IMR-90 (cell line): ENCODE measurements around the gene FKTN. TPM values are rescaled to one million over a fixed set of nuclear protein-coding genes. Genes with fewer than 3 reads are reported as not detected.

Experiments used
- ATAC-seq: fragments of 200-7000 bp; cut with Tn5 transposase; 2 replicates; pipeline ENCODE4 v1.9.1; 2020; ENCODE audit warnings: low read depth, mild to moderate bottlenecking, moderate library complexity
- BruUV-seq: library from RNA; stranded (reverse); fragments of 400-500 nt; replicated peaks from 2 replicates; lab custom pipeline; 2021; lab: Mats Ljungman, UMichigan
- CTCF ChIA-PET: fragments of 300-600 bp; formaldehyde crosslinking; extraction: SDS; loops from one replicate; lab custom pipeline; 2021; ENCODE audit warnings: antibody characterized with exemption; lab: Yijun Ruan, JAX
- POLR2A ChIA-PET: fragments of 300-600 bp; sonication (Branson Sonifier 250); formaldehyde crosslinking; loops from one replicate; lab custom pipeline; 2022; ENCODE audit warnings: antibody characterized with exemption; ENCODE audit not compliant: unreplicated experiment; lab: Charles Lee
- DNase-seq: peaks from one replicate; pipeline ENCODE4 v3.0.0; 2013
- H2AFZ ChIP-seq: replicated peaks from 2 replicates; pipeline ENCODE3; 2013; ENCODE audit warnings: low read length, mild to moderate bottlenecking; ENCODE audit not compliant: poor library complexity
- H2AK5ac ChIP-seq: 2 replicates; pipeline ENCODE4 v1.6.1; 2013; ENCODE audit warnings: low read depth, low read length, inconsistent platforms
- H2AK9ac ChIP-seq: replicated peaks from 2 replicates; pipeline ENCODE3; 2013; ENCODE audit warnings: mild to moderate bottlenecking, low read depth, low read length, moderate library complexity; ENCODE audit not compliant: poor library complexity
- H2BK120ac ChIP-seq: 2 replicates; pipeline ENCODE4 v1.6.1; 2013; ENCODE audit warnings: low read depth, low read length, inconsistent platforms
- H2BK15ac ChIP-seq: 3 replicates; pipeline ENCODE4 v1.6.1; 2013; ENCODE audit warnings: low read depth, low read length, inconsistent platforms
- H2BK20ac ChIP-seq: 2 replicates; pipeline ENCODE4 v1.6.1; 2013; ENCODE audit warnings: low read depth, mild to moderate bottlenecking, inconsistent platforms, low read length, moderate library complexity
- H2BK5ac ChIP-seq: 2 replicates; pipeline ENCODE4 v1.6.1; 2013; ENCODE audit warnings: mild to moderate bottlenecking, low read depth, low read length, inconsistent platforms; ENCODE audit not compliant: poor library complexity, severe bottlenecking
- H3K14ac ChIP-seq: replicated peaks from 2 replicates; pipeline ENCODE4 v1.6.1; 2013; ENCODE audit warnings: low read depth, low read length, inconsistent platforms
- H3K18ac ChIP-seq: 2 replicates; pipeline ENCODE4 v1.6.1; 2013; ENCODE audit warnings: low read depth, low read length, control low read depth
- H3K23ac ChIP-seq: 2 replicates; pipeline ENCODE4 v1.6.1; 2013; ENCODE audit warnings: low read depth, low read length, inconsistent platforms
- H3K27ac ChIP-seq: 2 replicates; pipeline ENCODE4 v1.5.1; 2013; ENCODE audit warnings: mild to moderate bottlenecking, control low read depth, low read length; ENCODE audit not compliant: insufficient read depth
- H3K27me3 ChIP-seq: 2 replicates; pipeline ENCODE4 v1.6.1; 2013; ENCODE audit warnings: low read length; ENCODE audit not compliant: control insufficient read depth, insufficient read depth
- H3K36me3 ChIP-seq: 2 replicates; pipeline ENCODE4 v1.6.1; 2013; ENCODE audit warnings: low read length, mixed read lengths; ENCODE audit not compliant: control insufficient read depth, insufficient read depth
- H3K4ac ChIP-seq: 2 replicates; pipeline ENCODE4 v1.6.1; 2013; ENCODE audit warnings: low read depth, low read length, inconsistent platforms
- H3K4me1 ChIP-seq: 2 replicates; pipeline ENCODE4 v1.6.1; 2013; ENCODE audit warnings: low read length, mixed read lengths; ENCODE audit not compliant: control insufficient read depth, insufficient read depth
- H3K4me2 ChIP-seq: 2 replicates; pipeline ENCODE4 v1.6.1; 2013; ENCODE audit warnings: low read depth, mild to moderate bottlenecking, control low read depth, low read length, moderate library complexity
- H3K4me3 ChIP-seq: 2 replicates; pipeline ENCODE4 v1.5.1; 2013; ENCODE audit warnings: low read depth, mild to moderate bottlenecking, control low read depth, low read length, moderate library complexity; ENCODE audit not compliant: insufficient read depth
- H3K56ac ChIP-seq: 2 replicates; pipeline ENCODE4 v1.6.1; 2013; ENCODE audit warnings: low read length, inconsistent platforms; ENCODE audit not compliant: insufficient read depth; ENCODE audit errors: extremely low read depth
- H3K79me1 ChIP-seq, 2 experiments: 2 replicates each; pipeline ENCODE4 v1.6.1; 2013; ENCODE audit warnings: low read length in 2 of 2, inconsistent platforms in 1 of 2, low read depth in 1 of 2
- H3K9ac ChIP-seq: 2 replicates; pipeline ENCODE4 v1.6.1; 2013; ENCODE audit warnings: low read depth, low read length, control low read depth
- H3K9me1 ChIP-seq: 2 replicates; pipeline ENCODE4 v1.6.1; 2013; ENCODE audit warnings: low read length, inconsistent platforms; ENCODE audit not compliant: insufficient read depth
- H3K9me3 ChIP-seq: 2 replicates; pipeline ENCODE4 v1.6.1; 2013; ENCODE audit warnings: low read length; ENCODE audit not compliant: control insufficient read depth, insufficient read depth
- H4K20me1 ChIP-seq: 2 replicates; pipeline ENCODE4 v1.6.1; 2013; ENCODE audit warnings: low read length, inconsistent platforms; ENCODE audit not compliant: insufficient read depth
- H4K5ac ChIP-seq: 2 replicates; pipeline ENCODE4 v1.6.1; 2013; ENCODE audit warnings: mild to moderate bottlenecking, low read depth, low read length, control low read depth
- H4K8ac ChIP-seq, 2 experiments: 2 replicates each; pipeline ENCODE4 v1.6.1; 2013; ENCODE audit warnings: low read depth in 2 of 2, low read length in 2 of 2, control low read depth in 1 of 2, inconsistent platforms in 1 of 2
- H4K91ac ChIP-seq: 2 replicates; pipeline ENCODE4 v1.6.1; 2013; ENCODE audit warnings: low read depth, low read length, inconsistent platforms; ENCODE audit not compliant: insufficient read depth
- CTCF ChIP-seq: conservative IDR thresholded peaks from 2 replicates; pipeline ENCODE4 v1.5.1; 2012; ENCODE audit warnings: mild to moderate bottlenecking, low read depth, low read length, improper control_type of control experiment
- USF2 ChIP-seq: fragments of 150-350 bp; IDR thresholded peaks from 2 replicates; pipeline ENCODE4 v1.6.1; 2017; ENCODE audit warnings: mild to moderate bottlenecking, antibody characterized with exemption, low read length, low read depth
- WGBS, 2 experiments: methylation state at CpG; one replicate each; pipeline versions ENCODE4 v1.1.5 to v1.1.7; 2013; ENCODE audit warnings: missing lambda C conversion rate in 2 of 2; ENCODE audit not compliant: insufficient read length in 1 of 2; ENCODE audit errors: extremely low coverage in 2 of 2; 5-methylcytosine and 5-hydroxymethylcytosine counted together
- dilution Hi-C: fragments of 300-500 bp; cut with HindIII; formaldehyde crosslinking; loops from one replicate; pipeline ENCODE4 v1.14.3; 2018; ENCODE audit warnings: low sequenced_read_pairs; ENCODE audit not compliant: unreplicated experiment
- in situ Hi-C: fragments of 300-500 bp; cut with MboI; formaldehyde crosslinking; loops from 3 replicates; pipeline ENCODE4 v1.14.3; 2019; ENCODE audit warnings: low sequenced_read_pairs, inconsistent platforms, mixed read lengths
- intact Hi-C: fragments of 100-400 bp; cut with micrococcal nuclease; formaldehyde crosslinking; loops from 2 replicates; pipeline ENCODE4 v1.10.0; 2022
- polyA plus RNA-seq, 3 experiments: library from polyadenylated mRNA; depleted of rRNA; stranded (reverse); fragments of >200 nt; gene quantifications; 2 replicates each; pipeline ENCODE4 v1.2.3, GENCODE V29; 2012; ENCODE audit warnings: low replicate concordance in 1 of 3
- total RNA-seq: library from RNA; depleted of rRNA; stranded (reverse); fragments of >200 nt; gene quantifications from 2 replicates; pipeline ENCODE4 v1.2.3, GENCODE V29; 2012

Gene FKTN
- total and polyA plus RNA-seq, 2 of the 4 experiments (the other 2 are of a cell fraction), result 8.6 to 20.3 TPM

GRCh38 chr9:105656131-105656921 is 98.4 kb downstream of the FKTN start:
- Histone ChIP-seq H3K27me3 (peaks cover 36% of the 10 kb centered on the region), H3K56ac (no peak overlapping the region), H3K23ac (no peak overlapping the region), H3K9ac (no peak overlapping the region), H3K4ac (no peak overlapping the region), H4K5ac (no peak overlapping the region), H3K36me3 (no peaks in the 10 kb centered on the region), H2BK20ac (no peak overlapping the region), H3K18ac (no peak overlapping the region), H2AK9ac (no peak overlapping the region), H2BK120ac (no peak overlapping the region), H2AFZ (peak overlapping the region; percentile 82), H4K8ac (no peak overlapping the region), H3K27ac (no peak overlapping the region), H3K14ac (no peak overlapping the region), H3K4me3 (peak overlapping the region; percentile 47), H4K20me1 (no peaks in the 10 kb centered on the region), H4K91ac (no peak overlapping the region), H3K9me1 (no peaks in the 10 kb centered on the region), H3K4me1 (no peaks in the 10 kb centered on the region), H3K79me1 (no peaks in the 10 kb centered on the region), H2AK5ac (no peak overlapping the region), H2BK15ac (no peak overlapping the region), H3K9me3 (no peaks in the 10 kb centered on the region), H2BK5ac (no peak overlapping the region), H3K4me2 (peak overlapping the region; percentile 79)
- no TSS peak for BruUV-seq
- ChIA-PET CTCF (no interaction called here), POLR2A (no interaction called here)
- intact Hi-C loops, result no loop called here
- ATAC-seq (peak; percentile 85), DNase-seq (no peak)
- TF ChIP-seq USF2 (no peak), CTCF (0 out of 2 replicates have a peak, but pooled peaks have one; percentile 4)
- dilution Hi-C loops, result no loop called here
- in situ Hi-C loops, result no loop called here
- WGBS, 2 experiments, result 2% methylated on average over 24 of the region's 75 CpGs; no CpG with 5 or more reads in 1 of the 2 experiments
